Uterus (tissue), 2 donors: ENCODE data around the gene IL13RA1.

Experiments used
- POLR2A ChIP-seq, 2 donors: fragments of 450-650 bp; IDR thresholded peaks; one replicate each; pipeline ENCODE4 v1.6.1; 2016; ENCODE audit warnings: antibody characterized with exemption in 2 of 2, mild to moderate bottlenecking in 1 of 2, moderate library complexity in 1 of 2
- TF ChIP-seq, protein P1 (sequence below), 4 experiments: fragments of 200-600 bp in 2 of 4; fragments of 450-650 bp in 2 of 4; sonication (generic) in 2 of 4; IDR thresholded peaks; one replicate each; pipeline ENCODE4 v1.5.1; 2016 to 2019; ENCODE audit warnings: antibody characterized with exemption in 4 of 4, mild to moderate bottlenecking in 2 of 4, moderate library complexity in 1 of 4

DNA sequence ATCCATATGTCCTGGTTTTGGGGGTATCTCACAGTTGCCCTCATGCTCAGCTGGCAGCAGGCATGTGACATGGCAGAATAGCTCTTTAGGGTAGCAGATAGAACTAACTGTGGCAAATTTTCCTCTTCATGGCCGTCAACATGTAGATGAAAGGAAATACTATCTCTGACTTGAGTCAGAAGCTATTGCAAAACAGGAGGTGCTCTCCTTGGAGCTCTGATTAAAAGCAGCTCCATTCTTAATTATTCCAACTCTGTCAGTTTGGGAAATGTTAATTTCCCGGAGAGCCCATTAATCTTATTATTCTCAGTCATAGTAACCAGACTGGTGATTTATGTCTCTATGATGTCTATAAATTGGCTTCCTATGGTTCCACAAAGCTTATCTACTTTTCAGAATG, 18.2 kb downstream of the IL13RA1 start:
- TF ChIP-seq, protein P1, sequence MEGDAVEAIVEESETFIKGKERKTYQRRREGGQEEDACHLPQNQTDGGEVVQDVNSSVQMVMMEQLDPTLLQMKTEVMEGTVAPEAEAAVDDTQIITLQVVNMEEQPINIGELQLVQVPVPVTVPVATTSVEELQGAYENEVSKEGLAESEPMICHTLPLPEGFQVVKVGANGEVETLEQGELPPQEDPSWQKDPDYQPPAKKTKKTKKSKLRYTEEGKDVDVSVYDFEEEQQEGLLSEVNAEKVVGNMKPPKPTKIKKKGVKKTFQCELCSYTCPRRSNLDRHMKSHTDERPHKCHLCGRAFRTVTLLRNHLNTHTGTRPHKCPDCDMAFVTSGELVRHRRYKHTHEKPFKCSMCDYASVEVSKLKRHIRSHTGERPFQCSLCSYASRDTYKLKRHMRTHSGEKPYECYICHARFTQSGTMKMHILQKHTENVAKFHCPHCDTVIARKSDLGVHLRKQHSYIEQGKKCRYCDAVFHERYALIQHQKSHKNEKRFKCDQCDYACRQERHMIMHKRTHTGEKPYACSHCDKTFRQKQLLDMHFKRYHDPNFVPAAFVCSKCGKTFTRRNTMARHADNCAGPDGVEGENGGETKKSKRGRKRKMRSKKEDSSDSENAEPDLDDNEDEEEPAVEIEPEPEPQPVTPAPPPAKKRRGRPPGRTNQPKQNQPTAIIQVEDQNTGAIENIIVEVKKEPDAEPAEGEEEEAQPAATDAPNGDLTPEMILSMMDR (IDR thresholded peaks at IDR 0.05): no peak
- no peak for TF ChIP-seq POLR2A (IDR thresholded peaks at IDR 0.05)
